SK-N-SH treated with all-trans-retinoic acid at 6 μM for 48 hours (cell line): ENCODE data around the gene RAB7A.

Experiments used
- ATAC-seq: fragments of 200-7000 bp; cut with Tn5 transposase; 3 replicates; pipeline ENCODE4 v1.9.1; 2020; ENCODE audit warnings: mild to moderate bottlenecking, moderate library complexity
- ARNTL ChIP-seq: fragments of 450-650 bp; formaldehyde crosslinking; IDR thresholded peaks from 2 replicates; pipeline ENCODE4 v1.5.0; 2020; ENCODE audit warnings: low read depth, mild to moderate bottlenecking, moderate library complexity, borderline replicate concordance
- CSDC2 ChIP-seq: fragments of 250-450 bp; sonication (Bioruptor Pico); IDR thresholded peaks from 2 replicates; pipeline ENCODE4 v1.5.0; 2020; ENCODE audit warnings: mild to moderate bottlenecking, moderate library complexity
- GLIS3 ChIP-seq: fragments of 250-450 bp; sonication (Bioruptor Pico); IDR thresholded peaks from 2 replicates; pipeline ENCODE4 v1.5.0; 2020; ENCODE audit warnings: mild to moderate bottlenecking, moderate library complexity
- ISL1 ChIP-seq: fragments of 250-450 bp; sonication (Bioruptor Pico); IDR thresholded peaks from 2 replicates; pipeline ENCODE4 v2.1.2; 2022; ENCODE audit warnings: mild to moderate bottlenecking, moderate library complexity
- OSR1 ChIP-seq: fragments of 250-450 bp; sonication (Bioruptor Pico); IDR thresholded peaks from 2 replicates; pipeline ENCODE4 v1.8.0; 2022; ENCODE audit warnings: moderate library complexity, mild to moderate bottlenecking, inconsistent platforms
- PPARA ChIP-seq: fragments of 250-450 bp; sonication (Bioruptor Pico); IDR thresholded peaks from 2 replicates; pipeline ENCODE4 v1.5.0; 2020; ENCODE audit warnings: mild to moderate bottlenecking, borderline replicate concordance
- RARB ChIP-seq: fragments of 250-450 bp; sonication (Bioruptor Pico); IDR thresholded peaks from 2 replicates; pipeline ENCODE4 v1.8.0; 2021; ENCODE audit warnings: mild to moderate bottlenecking, moderate library complexity
- SNAI2 ChIP-seq: fragments of 250-450 bp; sonication (Bioruptor Pico); IDR thresholded peaks from 2 replicates; pipeline ENCODE4 v1.5.0; 2020; ENCODE audit warnings: mild to moderate bottlenecking, moderate library complexity
- TOX ChIP-seq: fragments of 250-450 bp; sonication (Bioruptor Pico); IDR thresholded peaks from 2 replicates; pipeline ENCODE4 v1.8.0; 2021; ENCODE audit warnings: mild to moderate bottlenecking, moderate library complexity, borderline replicate concordance
- ZC3H10 ChIP-seq: fragments of 250-450 bp; sonication (Bioruptor Pico); IDR thresholded peaks from 2 replicates; pipeline ENCODE4 v1.5.1; 2021; ENCODE audit warnings: mild to moderate bottlenecking, moderate library complexity
- ZFP3 ChIP-seq: fragments of 250-450 bp; sonication (Bioruptor Pico); IDR thresholded peaks from 2 replicates; pipeline ENCODE4 v1.5.0; 2020; ENCODE audit warnings: mild to moderate bottlenecking, moderate library complexity
- ZFP30 ChIP-seq: fragments of 450-650 bp; formaldehyde crosslinking; IDR thresholded peaks from 2 replicates; pipeline ENCODE4 v1.5.0; 2022; ENCODE audit warnings: mild to moderate bottlenecking, moderate library complexity
- ZNF565 ChIP-seq: fragments of 450-650 bp; formaldehyde crosslinking; conservative IDR thresholded peaks from 2 replicates; pipeline ENCODE4 v1.5.0; 2020; ENCODE audit warnings: low read depth, mild to moderate bottlenecking, moderate library complexity
- ZNF8 ChIP-seq: fragments of 450-650 bp; formaldehyde crosslinking; IDR thresholded peaks from 2 replicates; pipeline ENCODE4 v1.5.0; 2020; ENCODE audit warnings: mild to moderate bottlenecking, moderate library complexity
- TF ChIP-seq, protein P1 (sequence below): fragments of 250-450 bp; sonication (Bioruptor Pico); IDR thresholded peaks from 2 replicates; pipeline ENCODE4 v1.8.0; 2021; ENCODE audit warnings: low read depth, mild to moderate bottlenecking, moderate library complexity, borderline replicate concordance
- TF ChIP-seq, protein P2 (sequence below): fragments of 250-450 bp; sonication (Bioruptor Pico); IDR thresholded peaks from 2 replicates; pipeline ENCODE4 v1.5.0; 2020; ENCODE audit warnings: mild to moderate bottlenecking, moderate library complexity
- TF ChIP-seq, protein P3 (sequence below): fragments of 250-450 bp; sonication (Bioruptor Pico); IDR thresholded peaks from 2 replicates; pipeline ENCODE4 v1.5.1; 2020; ENCODE audit warnings: low read depth, mild to moderate bottlenecking, moderate library complexity
- TF ChIP-seq, protein P4 (sequence below): fragments of 250-450 bp; sonication (Bioruptor Pico); IDR thresholded peaks from 2 replicates; pipeline ENCODE4 v1.5.1; 2021; ENCODE audit warnings: mild to moderate bottlenecking, moderate library complexity

RAB7A gene

DNA sequence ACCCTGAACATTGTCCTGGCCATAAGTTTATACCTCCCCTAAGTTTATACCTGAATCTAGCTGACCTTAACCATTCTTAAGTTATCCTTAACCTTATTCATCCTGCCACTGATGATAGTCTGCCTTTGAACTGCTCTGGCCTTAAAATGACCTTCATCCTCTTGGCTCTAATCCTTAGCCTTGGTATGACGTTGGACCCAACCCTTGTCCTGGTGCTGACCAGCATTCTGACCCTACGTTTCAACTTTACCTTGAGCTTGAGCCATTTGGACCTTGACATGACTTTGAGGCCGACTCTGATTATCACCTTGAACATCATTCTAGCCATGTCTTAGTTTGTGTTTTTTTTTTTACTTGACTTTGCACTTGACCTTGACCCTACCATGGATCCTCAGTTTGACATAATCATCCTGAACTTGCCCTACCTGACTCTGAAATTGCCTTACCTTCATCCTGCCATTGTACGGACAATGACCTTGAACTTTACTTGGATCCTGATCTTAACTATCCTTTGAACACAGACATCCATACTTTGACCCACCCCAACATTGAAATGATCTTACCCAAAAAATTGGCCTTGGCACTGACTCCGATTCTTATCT lies 92.3 kb downstream of the RAB7A start:
- TF ChIP-seq SNAI2 (CRISPR knock-in tag) (no peak), ZNF565 (CRISPR knock-in tag) (no peak), RARB (CRISPR knock-in tag) (no peak), ZFP30 (no peak), ZC3H10 (CRISPR knock-in tag) (no peak), ZFP3 (CRISPR knock-in tag) (no peak), GLIS3 (CRISPR knock-in tag) (no peak), ARNTL (no peak)
- TF ChIP-seq, protein P1, sequence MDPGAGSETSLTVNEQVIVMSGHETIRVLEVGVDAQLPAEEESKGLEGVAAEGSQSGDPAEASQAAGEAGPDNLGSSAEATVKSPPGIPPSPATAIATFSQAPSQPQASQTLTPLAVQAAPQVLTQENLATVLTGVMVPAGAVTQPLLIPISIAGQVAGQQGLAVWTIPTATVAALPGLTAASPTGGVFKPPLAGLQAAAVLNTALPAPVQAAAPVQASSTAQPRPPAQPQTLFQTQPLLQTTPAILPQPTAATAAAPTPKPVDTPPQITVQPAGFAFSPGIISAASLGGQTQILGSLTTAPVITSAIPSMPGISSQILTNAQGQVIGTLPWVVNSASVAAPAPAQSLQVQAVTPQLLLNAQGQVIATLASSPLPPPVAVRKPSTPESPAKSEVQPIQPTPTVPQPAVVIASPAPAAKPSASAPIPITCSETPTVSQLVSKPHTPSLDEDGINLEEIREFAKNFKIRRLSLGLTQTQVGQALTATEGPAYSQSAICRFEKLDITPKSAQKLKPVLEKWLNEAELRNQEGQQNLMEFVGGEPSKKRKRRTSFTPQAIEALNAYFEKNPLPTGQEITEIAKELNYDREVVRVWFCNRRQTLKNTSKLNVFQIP (CRISPR knock-in tag), result no peak
- TF ChIP-seq, protein P2, sequence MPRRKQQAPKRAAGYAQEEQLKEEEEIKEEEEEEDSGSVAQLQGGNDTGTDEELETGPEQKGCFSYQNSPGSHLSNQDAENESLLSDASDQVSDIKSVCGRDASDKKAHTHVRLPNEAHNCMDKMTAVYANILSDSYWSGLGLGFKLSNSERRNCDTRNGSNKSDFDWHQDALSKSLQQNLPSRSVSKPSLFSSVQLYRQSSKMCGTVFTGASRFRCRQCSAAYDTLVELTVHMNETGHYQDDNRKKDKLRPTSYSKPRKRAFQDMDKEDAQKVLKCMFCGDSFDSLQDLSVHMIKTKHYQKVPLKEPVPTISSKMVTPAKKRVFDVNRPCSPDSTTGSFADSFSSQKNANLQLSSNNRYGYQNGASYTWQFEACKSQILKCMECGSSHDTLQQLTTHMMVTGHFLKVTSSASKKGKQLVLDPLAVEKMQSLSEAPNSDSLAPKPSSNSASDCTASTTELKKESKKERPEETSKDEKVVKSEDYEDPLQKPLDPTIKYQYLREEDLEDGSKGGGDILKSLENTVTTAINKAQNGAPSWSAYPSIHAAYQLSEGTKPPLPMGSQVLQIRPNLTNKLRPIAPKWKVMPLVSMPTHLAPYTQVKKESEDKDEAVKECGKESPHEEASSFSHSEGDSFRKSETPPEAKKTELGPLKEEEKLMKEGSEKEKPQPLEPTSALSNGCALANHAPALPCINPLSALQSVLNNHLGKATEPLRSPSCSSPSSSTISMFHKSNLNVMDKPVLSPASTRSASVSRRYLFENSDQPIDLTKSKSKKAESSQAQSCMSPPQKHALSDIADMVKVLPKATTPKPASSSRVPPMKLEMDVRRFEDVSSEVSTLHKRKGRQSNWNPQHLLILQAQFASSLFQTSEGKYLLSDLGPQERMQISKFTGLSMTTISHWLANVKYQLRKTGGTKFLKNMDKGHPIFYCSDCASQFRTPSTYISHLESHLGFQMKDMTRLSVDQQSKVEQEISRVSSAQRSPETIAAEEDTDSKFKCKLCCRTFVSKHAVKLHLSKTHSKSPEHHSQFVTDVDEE (CRISPR knock-in tag), result no peak
- no peak for ATAC-seq

DNA sequence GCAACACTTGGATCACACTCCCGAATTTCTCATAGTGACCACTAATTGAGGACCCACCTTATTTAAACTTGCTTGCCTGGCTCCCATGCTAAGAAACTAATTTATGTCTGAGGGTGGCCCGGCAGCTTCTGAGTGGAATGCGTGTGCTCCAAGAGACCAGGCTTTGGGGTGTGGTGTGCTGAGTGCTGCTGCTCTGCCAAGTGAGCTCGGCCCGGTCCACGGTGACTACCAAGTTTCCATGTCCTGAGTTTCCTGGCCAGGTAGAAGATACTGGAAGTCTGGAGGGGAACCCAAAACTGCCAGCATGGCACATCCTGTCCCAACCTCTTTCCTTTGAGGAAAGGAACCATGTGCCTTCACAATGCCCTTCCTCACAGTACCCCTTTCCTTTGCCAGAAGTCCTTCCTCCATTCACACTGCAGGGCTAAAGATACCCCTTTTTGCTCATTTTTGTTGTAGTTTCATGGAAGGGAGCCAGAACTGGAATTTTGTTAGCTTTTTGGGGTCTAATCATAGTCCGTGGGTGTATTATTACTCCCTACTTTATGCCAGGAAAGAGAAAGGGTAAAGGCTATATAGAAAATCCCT lies 94.4 kb downstream of the RAB7A start:
- no peak for ATAC-seq

More for the DNA sequence above, 94.4 kb downstream of the RAB7A start:
- no peak for TF ChIP-seq OSR1 (CRISPR knock-in tag)
- no peak for TF ChIP-seq RARB (CRISPR knock-in tag)
- TF ChIP-seq CSDC2 (CRISPR knock-in tag), result no peak
- no peak for TF ChIP-seq GLIS3 (CRISPR knock-in tag)
- TF ChIP-seq, protein P2 (CRISPR knock-in tag), result no peak
- no peak for TF ChIP-seq PPARA (CRISPR knock-in tag)
- TF ChIP-seq, protein P3, sequence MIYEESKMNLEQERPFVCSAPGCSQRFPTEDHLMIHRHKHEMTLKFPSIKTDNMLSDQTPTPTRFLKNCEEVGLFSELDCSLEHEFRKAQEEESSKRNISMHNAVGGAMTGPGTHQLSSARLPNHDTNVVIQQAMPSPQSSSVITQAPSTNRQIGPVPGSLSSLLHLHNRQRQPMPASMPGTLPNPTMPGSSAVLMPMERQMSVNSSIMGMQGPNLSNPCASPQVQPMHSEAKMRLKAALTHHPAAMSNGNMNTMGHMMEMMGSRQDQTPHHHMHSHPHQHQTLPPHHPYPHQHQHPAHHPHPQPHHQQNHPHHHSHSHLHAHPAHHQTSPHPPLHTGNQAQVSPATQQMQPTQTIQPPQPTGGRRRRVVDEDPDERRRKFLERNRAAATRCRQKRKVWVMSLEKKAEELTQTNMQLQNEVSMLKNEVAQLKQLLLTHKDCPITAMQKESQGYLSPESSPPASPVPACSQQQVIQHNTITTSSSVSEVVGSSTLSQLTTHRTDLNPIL (CRISPR knock-in tag), result no peak
- no peak for TF ChIP-seq ISL1
- no peak for TF ChIP-seq TOX (CRISPR knock-in tag)
- TF ChIP-seq ZFP30, result no peak
- no peak for TF ChIP-seq ZNF8
- no peak for TF ChIP-seq SNAI2 (CRISPR knock-in tag)
- TF ChIP-seq, protein P4, sequence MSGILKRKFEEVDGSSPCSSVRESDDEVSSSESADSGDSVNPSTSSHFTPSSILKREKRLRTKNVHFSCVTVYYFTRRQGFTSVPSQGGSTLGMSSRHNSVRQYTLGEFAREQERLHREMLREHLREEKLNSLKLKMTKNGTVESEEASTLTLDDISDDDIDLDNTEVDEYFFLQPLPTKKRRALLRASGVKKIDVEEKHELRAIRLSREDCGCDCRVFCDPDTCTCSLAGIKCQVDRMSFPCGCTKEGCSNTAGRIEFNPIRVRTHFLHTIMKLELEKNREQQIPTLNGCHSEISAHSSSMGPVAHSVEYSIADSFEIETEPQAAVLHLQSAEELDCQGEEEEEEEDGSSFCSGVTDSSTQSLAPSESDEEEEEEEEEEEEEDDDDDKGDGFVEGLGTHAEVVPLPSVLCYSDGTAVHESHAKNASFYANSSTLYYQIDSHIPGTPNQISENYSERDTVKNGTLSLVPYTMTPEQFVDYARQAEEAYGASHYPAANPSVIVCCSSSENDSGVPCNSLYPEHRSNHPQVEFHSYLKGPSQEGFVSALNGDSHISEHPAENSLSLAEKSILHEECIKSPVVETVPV (CRISPR knock-in tag), result no peak
- TF ChIP-seq, protein P1 (CRISPR knock-in tag), result no peak
